HepG2 (cell line): ENCODE data around the gene CDK2AP2. TPM values are rescaled to one million over a fixed set of nuclear protein-coding genes. Genes with fewer than 3 reads are reported as not detected.

Source experiments
- AGO2 ChIP-seq: fragments of 200-400 bp; formaldehyde crosslinking; optimal IDR thresholded peaks from 2 replicates; pipeline ENCODE3; 2017; ENCODE audit warnings: mild to moderate bottlenecking, low read depth, low read length, moderate library complexity
- AHR ChIP-seq: IDR thresholded peaks from 2 replicates; pipeline ENCODE4 v1.6.1; 2018; ENCODE audit warnings: missing genetic modification reagents, missing compliant biosample characterization
- ARNT2 ChIP-seq: sonication (generic); formaldehyde crosslinking; IDR thresholded peaks from 2 replicates; pipeline ENCODE4 v1.8.0; 2022; ENCODE audit warnings: mild to moderate bottlenecking, low read depth, missing genetic modification reagents, moderate library complexity
- CERS6 ChIP-seq: sonication (generic); formaldehyde crosslinking; IDR thresholded peaks from 2 replicates; pipeline ENCODE4 v1.5.0; 2020; ENCODE audit warnings: missing genetic modification reagents
- HES4 ChIP-seq: sonication (generic); formaldehyde crosslinking; IDR thresholded peaks from 2 replicates; pipeline ENCODE4 v1.9.0; 2021; ENCODE audit warnings: mild to moderate bottlenecking, missing genetic modification reagents, borderline replicate concordance
- HMG20B ChIP-seq: conservative IDR thresholded peaks from 2 replicates; pipeline ENCODE4 v1.6.1; 2016; ENCODE audit warnings: missing genetic modification reagents, missing compliant biosample characterization
- MXD4 ChIP-seq: IDR thresholded peaks from 2 replicates; pipeline ENCODE4 v1.6.1; 2016; ENCODE audit warnings: mild to moderate bottlenecking, missing biosample characterization, missing genetic modification reagents
- SMAD9 ChIP-seq: sonication (generic); formaldehyde crosslinking; IDR thresholded peaks from 2 replicates; pipeline ENCODE4 v1.5.1; 2020; ENCODE audit warnings: mild to moderate bottlenecking, missing genetic modification reagents
- THAP7 ChIP-seq: sonication (generic); formaldehyde crosslinking; IDR thresholded peaks from 2 replicates; pipeline ENCODE4 v1.8.1; 2023; ENCODE audit warnings: mild to moderate bottlenecking, missing genetic modification reagents
- THYN1 ChIP-seq: sonication (generic); formaldehyde crosslinking; IDR thresholded peaks from 2 replicates; pipeline ENCODE4 v1.8.1; 2023; ENCODE audit warnings: low read depth, mild to moderate bottlenecking, moderate library complexity, missing genetic modification reagents, borderline replicate concordance
- ZNF124 ChIP-seq: sonication (generic); formaldehyde crosslinking; IDR thresholded peaks from 2 replicates; pipeline ENCODE4 v1.4.0; 2020; ENCODE audit warnings: missing genetic modification reagents
- ZNF180 ChIP-seq: sonication (generic); formaldehyde crosslinking; IDR thresholded peaks from 2 replicates; pipeline ENCODE4 v1.4.0; 2020; ENCODE audit warnings: low read depth, missing genetic modification reagents, borderline replicate concordance
- ZNF329 ChIP-seq: sonication (generic); formaldehyde crosslinking; IDR thresholded peaks from 2 replicates; pipeline ENCODE4 v1.9.0; 2021; ENCODE audit warnings: low read depth, mild to moderate bottlenecking, missing genetic modification reagents
- ZNF451 ChIP-seq: sonication (generic); formaldehyde crosslinking; IDR thresholded peaks from 2 replicates; pipeline ENCODE4 v1.5.0; 2020; ENCODE audit warnings: mild to moderate bottlenecking, missing genetic modification reagents
- ZNF713 ChIP-seq: sonication (generic); formaldehyde crosslinking; IDR thresholded peaks from 2 replicates; pipeline ENCODE4 v1.4.0; 2020; ENCODE audit warnings: mild to moderate bottlenecking, missing genetic modification reagents
- polyA plus RNA-seq, 8 experiments: library from polyadenylated mRNA; depleted of rRNA in 3 of 8; stranded (reverse) in 7 of 8; unstranded in 1 of 8; fragments of >200 nt; fragmentation: Illumina TruSeq in 4 of 8; extraction: Trizol in 4 of 8; gene quantifications; 2 replicates each; pipeline versions ENCODE4 v1.2.1 to v1.2.3, GENCODE V29; 2011 to 2016; ENCODE audit warnings: low read depth in 4 of 8, missing spikeins in 1 of 8, mixed read lengths in 1 of 8; ENCODE audit not compliant: insufficient read depth in 1 of 8
- total RNA-seq, 5 experiments: library from RNA; depleted of rRNA; stranded (reverse); fragments of >200 nt; fragmentation: Illumina TruSeq; extraction: Trizol; gene quantifications; 2 replicates each; pipeline ENCODE4 v1.2.3, GENCODE V29; 2016; ENCODE audit warnings: low read depth in 1 of 5
- TF ChIP-seq, protein P1 (sequence below): sonication (generic); formaldehyde crosslinking; IDR thresholded peaks from 2 replicates; pipeline ENCODE4 v1.4.0; 2020; ENCODE audit warnings: mild to moderate bottlenecking, missing genetic modification reagents
- TF ChIP-seq, protein P2 (sequence below): sonication (generic); formaldehyde crosslinking; IDR thresholded peaks from 2 replicates; pipeline ENCODE4 v1.4.0; 2020; ENCODE audit warnings: low read depth, mild to moderate bottlenecking, missing genetic modification reagents
- TF ChIP-seq, protein P3 (sequence below): IDR thresholded peaks from 2 replicates; pipeline ENCODE4 v1.6.1; 2016; ENCODE audit warnings: mild to moderate bottlenecking, missing biosample characterization, missing genetic modification reagents
- TF ChIP-seq, protein P4 (sequence below): sonication (generic); formaldehyde crosslinking; IDR thresholded peaks from 2 replicates; pipeline ENCODE4 v1.4.0; 2020; ENCODE audit warnings: missing genetic modification reagents

CDK2AP2 gene
- total and polyA plus RNA-seq, 2 of the 13 experiments (the other 11 are each of a cell fraction or from before 2014, with no cell fraction given): 15.0 to 23.2 TPM

DNA sequence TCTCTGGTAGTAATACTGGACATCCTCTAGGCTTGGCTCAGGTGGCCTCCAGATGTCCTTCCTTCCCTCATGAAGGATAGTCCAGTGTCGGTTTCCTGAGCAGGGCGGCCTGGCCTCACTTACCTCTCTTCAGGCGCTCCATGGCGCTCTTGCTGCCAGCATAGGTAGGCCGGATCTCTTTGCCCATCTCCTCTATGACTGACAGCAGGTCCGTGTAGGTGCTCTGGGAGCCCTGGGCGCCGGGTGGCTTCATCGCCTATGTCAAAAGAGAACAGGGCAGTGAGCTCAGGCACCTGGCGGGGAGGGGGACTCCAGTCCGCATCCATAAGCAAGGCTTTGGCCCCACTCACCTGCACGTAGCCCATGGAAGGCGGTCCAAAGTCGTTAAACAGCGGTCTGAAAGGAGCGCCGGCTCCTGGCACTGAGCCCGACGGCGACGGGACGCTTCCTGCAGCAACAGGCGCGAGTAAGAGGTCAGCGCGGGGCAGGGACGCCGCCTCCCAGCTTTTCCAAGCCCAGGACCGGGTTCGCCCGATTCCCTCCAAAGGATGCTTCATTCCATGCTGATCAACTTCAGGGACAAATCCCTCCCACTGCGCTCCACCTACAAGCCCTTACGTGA lies 609 bp downstream of the CDK2AP2 start (continued):
- TF ChIP-seq, protein P1, sequence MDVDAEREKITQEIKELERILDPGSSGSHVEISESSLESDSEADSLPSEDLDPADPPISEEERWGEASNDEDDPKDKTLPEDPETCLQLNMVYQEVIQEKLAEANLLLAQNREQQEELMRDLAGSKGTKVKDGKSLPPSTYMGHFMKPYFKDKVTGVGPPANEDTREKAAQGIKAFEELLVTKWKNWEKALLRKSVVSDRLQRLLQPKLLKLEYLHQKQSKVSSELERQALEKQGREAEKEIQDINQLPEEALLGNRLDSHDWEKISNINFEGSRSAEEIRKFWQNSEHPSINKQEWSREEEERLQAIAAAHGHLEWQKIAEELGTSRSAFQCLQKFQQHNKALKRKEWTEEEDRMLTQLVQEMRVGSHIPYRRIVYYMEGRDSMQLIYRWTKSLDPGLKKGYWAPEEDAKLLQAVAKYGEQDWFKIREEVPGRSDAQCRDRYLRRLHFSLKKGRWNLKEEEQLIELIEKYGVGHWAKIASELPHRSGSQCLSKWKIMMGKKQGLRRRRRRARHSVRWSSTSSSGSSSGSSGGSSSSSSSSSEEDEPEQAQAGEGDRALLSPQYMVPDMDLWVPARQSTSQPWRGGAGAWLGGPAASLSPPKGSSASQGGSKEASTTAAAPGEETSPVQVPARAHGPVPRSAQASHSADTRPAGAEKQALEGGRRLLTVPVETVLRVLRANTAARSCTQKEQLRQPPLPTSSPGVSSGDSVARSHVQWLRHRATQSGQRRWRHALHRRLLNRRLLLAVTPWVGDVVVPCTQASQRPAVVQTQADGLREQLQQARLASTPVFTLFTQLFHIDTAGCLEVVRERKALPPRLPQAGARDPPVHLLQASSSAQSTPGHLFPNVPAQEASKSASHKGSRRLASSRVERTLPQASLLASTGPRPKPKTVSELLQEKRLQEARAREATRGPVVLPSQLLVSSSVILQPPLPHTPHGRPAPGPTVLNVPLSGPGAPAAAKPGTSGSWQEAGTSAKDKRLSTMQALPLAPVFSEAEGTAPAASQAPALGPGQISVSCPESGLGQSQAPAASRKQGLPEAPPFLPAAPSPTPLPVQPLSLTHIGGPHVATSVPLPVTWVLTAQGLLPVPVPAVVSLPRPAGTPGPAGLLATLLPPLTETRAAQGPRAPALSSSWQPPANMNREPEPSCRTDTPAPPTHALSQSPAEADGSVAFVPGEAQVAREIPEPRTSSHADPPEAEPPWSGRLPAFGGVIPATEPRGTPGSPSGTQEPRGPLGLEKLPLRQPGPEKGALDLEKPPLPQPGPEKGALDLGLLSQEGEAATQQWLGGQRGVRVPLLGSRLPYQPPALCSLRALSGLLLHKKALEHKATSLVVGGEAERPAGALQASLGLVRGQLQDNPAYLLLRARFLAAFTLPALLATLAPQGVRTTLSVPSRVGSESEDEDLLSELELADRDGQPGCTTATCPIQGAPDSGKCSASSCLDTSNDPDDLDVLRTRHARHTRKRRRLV: no peak
- TF ChIP-seq MXD4 (CRISPR knock-in tag) (no peak), ARNT2 (CRISPR knock-in tag) (no peak), HES4 (no peak), ZNF124 (CRISPR knock-in tag) (no peak), SMAD9 (CRISPR knock-in tag) (no peak), AGO2 (peak; percentile 47), ZNF713 (CRISPR knock-in tag) (peak; percentile 87; the same call in 1 of the 2 replicates), HMG20B (CRISPR knock-in tag) (no peak), THAP7 (CRISPR knock-in tag) (0 out of 2 replicates have a peak, but pooled peaks have one; percentile 33), THYN1 (CRISPR knock-in tag) (no peak), ZNF329 (CRISPR knock-in tag) (no peak), ZNF451 (CRISPR knock-in tag) (no peak), CERS6 (CRISPR knock-in tag) (no peak), ZNF180 (CRISPR knock-in tag) (no peak), AHR (no peak)
- TF ChIP-seq, protein P2, sequence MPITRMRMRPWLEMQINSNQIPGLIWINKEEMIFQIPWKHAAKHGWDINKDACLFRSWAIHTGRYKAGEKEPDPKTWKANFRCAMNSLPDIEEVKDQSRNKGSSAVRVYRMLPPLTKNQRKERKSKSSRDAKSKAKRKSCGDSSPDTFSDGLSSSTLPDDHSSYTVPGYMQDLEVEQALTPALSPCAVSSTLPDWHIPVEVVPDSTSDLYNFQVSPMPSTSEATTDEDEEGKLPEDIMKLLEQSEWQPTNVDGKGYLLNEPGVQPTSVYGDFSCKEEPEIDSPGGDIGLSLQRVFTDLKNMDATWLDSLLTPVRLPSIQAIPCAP: 0 out of 2 replicates have a peak, but pooled peaks have one; percentile 49
- TF ChIP-seq, protein P3, sequence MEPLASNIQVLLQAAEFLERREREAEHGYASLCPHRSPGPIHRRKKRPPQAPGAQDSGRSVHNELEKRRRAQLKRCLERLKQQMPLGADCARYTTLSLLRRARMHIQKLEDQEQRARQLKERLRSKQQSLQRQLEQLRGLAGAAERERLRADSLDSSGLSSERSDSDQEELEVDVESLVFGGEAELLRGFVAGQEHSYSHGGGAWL (CRISPR knock-in tag): 0 out of 2 replicates have a peak, but pooled peaks have one; percentile 9
- TF ChIP-seq, protein P4, sequence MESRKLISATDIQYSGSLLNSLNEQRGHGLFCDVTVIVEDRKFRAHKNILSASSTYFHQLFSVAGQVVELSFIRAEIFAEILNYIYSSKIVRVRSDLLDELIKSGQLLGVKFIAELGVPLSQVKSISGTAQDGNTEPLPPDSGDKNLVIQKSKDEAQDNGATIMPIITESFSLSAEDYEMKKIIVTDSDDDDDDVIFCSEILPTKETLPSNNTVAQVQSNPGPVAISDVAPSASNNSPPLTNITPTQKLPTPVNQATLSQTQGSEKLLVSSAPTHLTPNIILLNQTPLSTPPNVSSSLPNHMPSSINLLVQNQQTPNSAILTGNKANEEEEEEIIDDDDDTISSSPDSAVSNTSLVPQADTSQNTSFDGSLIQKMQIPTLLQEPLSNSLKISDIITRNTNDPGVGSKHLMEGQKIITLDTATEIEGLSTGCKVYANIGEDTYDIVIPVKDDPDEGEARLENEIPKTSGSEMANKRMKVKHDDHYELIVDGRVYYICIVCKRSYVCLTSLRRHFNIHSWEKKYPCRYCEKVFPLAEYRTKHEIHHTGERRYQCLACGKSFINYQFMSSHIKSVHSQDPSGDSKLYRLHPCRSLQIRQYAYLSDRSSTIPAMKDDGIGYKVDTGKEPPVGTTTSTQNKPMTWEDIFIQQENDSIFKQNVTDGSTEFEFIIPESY (CRISPR knock-in tag): no peak
